Endothelial cell of umbilical vein (primary cell): Measurements from ENCODE around the gene DMXL2. TPM values are rescaled to one million over a fixed set of nuclear protein-coding genes. Genes with fewer than 3 reads are reported as not detected.

ENCODE experiments used
- BruUV-seq: library from RNA; stranded (reverse); fragments of 400-500 nt; replicated peaks from 2 replicates; lab custom pipeline; 2021; lab: Mats Ljungman, UMichigan
- CTCF ChIA-PET: fragments of 300-600, 350-600 bp; sonication (Branson Sonifier 250); formaldehyde crosslinking; loops from one replicate; lab custom pipeline; 2021; ENCODE audit warnings: antibody characterized with exemption, inconsistent platforms; lab: Charles Lee
- POLR2A ChIA-PET: fragments of 300-600, 350-600 bp; sonication (Branson Sonifier 250); formaldehyde crosslinking; loops from one replicate; lab custom pipeline; 2021; ENCODE audit warnings: antibody characterized with exemption, inconsistent platforms; lab: Charles Lee
- DNase-seq: peaks from one replicate; pipeline ENCODE4 v3.0.0-alpha.2; 2011; ENCODE audit warnings: low read depth, low spot score
- FAIRE-seq: peaks from 2 replicates; lab custom pipeline; 2011; peaks lifted over from hg19 to GRCh38; lab: Jason Lieb, UNC
- H2AFZ ChIP-seq: 2 replicates; pipeline ENCODE4 v1.6.0; 2012; ENCODE audit warnings: low read depth, low read length, control low read depth, inconsistent platforms
- H3K27ac ChIP-seq: 2 replicates; pipeline ENCODE4 v1.5.1; 2011; ENCODE audit warnings: low read depth, mild to moderate bottlenecking, control low read depth, low read length, moderate library complexity; ENCODE audit not compliant: insufficient read depth
- H3K27me3 ChIP-seq, 2 experiments: 2 replicates each; pipeline versions ENCODE4 v1.6.0 to v1.6.1; 2011; ENCODE audit warnings: low read length in 2 of 2, mixed read lengths in 1 of 2; ENCODE audit not compliant: control insufficient read depth in 2 of 2, insufficient read depth in 2 of 2
- H3K36me3 ChIP-seq, 2 experiments: 2 replicates in 1 of 2; 3 replicates in 1 of 2; pipeline ENCODE4 v1.5.1; 2011; ENCODE audit warnings: low read length in 2 of 2, mild to moderate bottlenecking in 1 of 2, moderate library complexity in 1 of 2; ENCODE audit not compliant: control insufficient read depth in 2 of 2, insufficient read depth in 2 of 2; ENCODE audit errors: extremely low read depth in 1 of 2
- H3K4me1 ChIP-seq: 3 replicates; pipeline ENCODE4 v1.5.1; 2011; ENCODE audit warnings: mild to moderate bottlenecking, low read length; ENCODE audit not compliant: control insufficient read depth, insufficient read depth; ENCODE audit errors: extremely low read depth
- H3K4me2 ChIP-seq: 2 replicates; pipeline ENCODE4 v1.6.1; 2011; ENCODE audit warnings: low read length, control low read depth, mixed read lengths; ENCODE audit not compliant: insufficient read depth
- H3K4me3 ChIP-seq, 3 experiments: fragments of 200-600 bp in 1 of 3; sonication (generic), shearing (Covaris generic) in 1 of 3; replicated peaks in 1 of 3; 2 replicates each; pipeline ENCODE4 v1.5.1; 2011 to 2016; ENCODE audit warnings: control low read depth in 3 of 3, low read length in 3 of 3, mild to moderate bottlenecking in 2 of 3, inconsistent platforms in 1 of 3, low read depth in 1 of 3, moderate library complexity in 1 of 3; ENCODE audit not compliant: insufficient read depth in 1 of 3
- H3K79me2 ChIP-seq: 2 replicates; pipeline ENCODE4 v1.6.0; 2012; ENCODE audit warnings: low read length, inconsistent platforms; ENCODE audit not compliant: control insufficient read depth, insufficient read depth
- H3K9ac ChIP-seq: replicated peaks from 2 replicates; pipeline ENCODE3; 2011; ENCODE audit warnings: low read length, control low read depth; ENCODE audit not compliant: insufficient read depth; ENCODE audit errors: extremely low read depth
- H3K9me1 ChIP-seq: replicated peaks from 3 replicates; pipeline ENCODE4 v1.6.0; 2011; ENCODE audit warnings: mild to moderate bottlenecking, low read length; ENCODE audit not compliant: control insufficient read depth, insufficient read depth; ENCODE audit errors: extremely low read depth
- H3K9me3 ChIP-seq: replicated peaks from 2 replicates; pipeline ENCODE4 v1.5.1; 2012; ENCODE audit warnings: low read length, inconsistent platforms; ENCODE audit not compliant: control insufficient read depth, insufficient read depth
- H4K20me1 ChIP-seq: replicated peaks from 2 replicates; pipeline ENCODE3; 2011; ENCODE audit warnings: mild to moderate bottlenecking, low read length; ENCODE audit not compliant: control insufficient read depth, insufficient read depth; ENCODE audit errors: extremely low read depth
- EZH2 ChIP-seq: IDR thresholded peaks from 2 replicates; pipeline ENCODE4 v1.6.1; 2012; ENCODE audit warnings: borderline replicate concordance, low read depth, mild to moderate bottlenecking, moderate library complexity, low read length, inconsistent platforms; ENCODE audit not compliant: severe bottlenecking
- FOS ChIP-seq: IDR thresholded peaks from 2 replicates; pipeline ENCODE4 v1.6.1; 2011; ENCODE audit warnings: mild to moderate bottlenecking, low read length, moderate library complexity, borderline replicate concordance; ENCODE audit not compliant: insufficient read depth
- GATA2 ChIP-seq: IDR thresholded peaks from 2 replicates; pipeline ENCODE4 v1.7.0; 2011; ENCODE audit warnings: low read depth, mild to moderate bottlenecking, moderate library complexity, mixed read lengths, low read length; ENCODE audit not compliant: insufficient read length, insufficient read depth
- JUN ChIP-seq: IDR thresholded peaks from 2 replicates; pipeline ENCODE4 v1.6.1; 2011; ENCODE audit warnings: borderline replicate concordance, low read depth; ENCODE audit not compliant: insufficient read length, insufficient read depth
- MYC ChIP-seq: IDR thresholded peaks from one replicate; pipeline ENCODE4 v1.6.1; 2011; ENCODE audit warnings: mild to moderate bottlenecking, low read depth, low read length
- POLR2A ChIP-seq: IDR thresholded peaks from 2 replicates; pipeline ENCODE4 v1.6.1; 2012; ENCODE audit warnings: low read depth, mild to moderate bottlenecking, control low read depth, low read length
- POLR2AphosphoS5 ChIP-seq: IDR thresholded peaks from 2 replicates; pipeline ENCODE4 v1.6.1; 2012; ENCODE audit warnings: low read depth, mild to moderate bottlenecking, control low read depth, low read length, moderate library complexity; ENCODE audit not compliant: insufficient read depth
- dilution Hi-C: fragments of 300-500 bp; cut with MboI; formaldehyde crosslinking; loops from one replicate; pipeline ENCODE4 v1.15.0; 2019; ENCODE audit warnings: low sequenced_read_pairs; ENCODE audit not compliant: extremely low pct_ligation_motif_present
- intact Hi-C: fragments of 100-400 bp; cut with micrococcal nuclease; formaldehyde crosslinking; loops from one replicate; pipeline ENCODE4 v1.10.0; 2022
- polyA plus RNA-seq, 4 experiments: library from polyadenylated mRNA; depleted of rRNA in 3 of 4; stranded (reverse) in 3 of 4; unstranded in 1 of 4; fragments of >200 nt; gene quantifications; 2 replicates each; pipeline versions ENCODE4 v1.2.1 to v1.2.3, GENCODE V29; 2011 to 2012; ENCODE audit warnings: missing spikeins in 1 of 4
- total RNA-seq: library from RNA; stranded (reverse); gene quantifications from 2 replicates; pipeline ENCODE4 v1.2.3, GENCODE V29; 2021
- TF ChIP-seq, protein P1 (sequence below): IDR thresholded peaks from 2 replicates; pipeline ENCODE4 v1.6.1; 2011; ENCODE audit not compliant: insufficient read depth, insufficient read length
- TF ChIP-seq, protein P2 (sequence below), 2 donors: IDR thresholded peaks; 1 replicate in 1 of 2; 2 replicates in 1 of 2; pipeline ENCODE4 v1.5.1; 2011; ENCODE audit warnings: low read length in 2 of 2, mild to moderate bottlenecking in 2 of 2, moderate library complexity in 2 of 2, control low read depth in 1 of 2, inconsistent platforms in 1 of 2, low read depth in 1 of 2; ENCODE audit not compliant: insufficient read depth in 1 of 2; ENCODE audit errors: extremely low read depth in 1 of 2

DMXL2 gene
- total and polyA plus RNA-seq, 2 donors (not counting 3 experiments of a cell fraction or from before 2014, with no cell fraction given): 6.3 to 10.8 TPM

DNA sequence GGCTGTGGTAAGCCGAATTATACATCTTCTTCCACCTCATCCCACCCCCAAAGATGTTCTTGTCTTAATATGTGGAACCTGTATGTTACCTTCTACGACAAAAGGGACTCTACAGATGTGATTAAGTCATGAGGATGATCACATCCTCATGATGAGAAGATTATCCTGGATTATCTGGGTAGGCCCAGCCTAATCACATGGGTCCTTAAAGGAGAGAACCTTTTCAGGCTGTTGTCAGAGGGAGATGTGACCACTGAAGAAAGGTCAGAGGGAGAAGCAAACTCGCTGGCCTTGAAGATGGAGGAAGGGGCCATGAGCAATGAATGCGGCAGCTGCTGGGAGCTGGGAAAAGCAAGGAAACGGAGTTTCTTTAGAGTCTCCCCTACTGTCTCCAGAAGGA, 45.9 kb upstream of the DMXL2 start:
- TF ChIP-seq MYC (no peak), POLR2A (no peak), EZH2 (no peak)
- TF ChIP-seq, protein P1, sequence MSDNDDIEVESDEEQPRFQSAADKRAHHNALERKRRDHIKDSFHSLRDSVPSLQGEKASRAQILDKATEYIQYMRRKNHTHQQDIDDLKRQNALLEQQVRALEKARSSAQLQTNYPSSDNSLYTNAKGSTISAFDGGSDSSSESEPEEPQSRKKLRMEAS: no peak
- Histone ChIP-seq H3K9me1 (no peaks in the 10 kb centered on the region), H3K4me3 (no peak overlapping the region), H3K9me3 (no peaks in the 10 kb centered on the region), H4K20me1 (no peaks in the 10 kb centered on the region), H2AFZ (no peak overlapping the region), H3K36me3 (no peaks in the 10 kb centered on the region), H3K9ac (no peak overlapping the region), H3K27me3 (peaks cover 14 to 30% of the 10 kb centered on the region in 2 experiments), H3K79me2 (no peaks in the 10 kb centered on the region), H3K4me1 (no peaks in the 10 kb centered on the region), H3K4me2 (no peak overlapping the region), H3K27ac (no peak overlapping the region)
- CTCF ChIA-PET: interaction anchor here (1.2 to 2.9 kb wide), 3 partner anchors 13 to 108 kb away, joined by 3 to 20 read pairs (median 9); partner anchors contain the start of gene SCG3
- intact Hi-C loops (no loop called here), dilution Hi-C loops (no loop called here)
- POLR2A ChIA-PET: no interaction called here
- FAIRE-seq (no peak), DNase-seq (no peak)
- BruUV-seq: no TSS peak

DNA sequence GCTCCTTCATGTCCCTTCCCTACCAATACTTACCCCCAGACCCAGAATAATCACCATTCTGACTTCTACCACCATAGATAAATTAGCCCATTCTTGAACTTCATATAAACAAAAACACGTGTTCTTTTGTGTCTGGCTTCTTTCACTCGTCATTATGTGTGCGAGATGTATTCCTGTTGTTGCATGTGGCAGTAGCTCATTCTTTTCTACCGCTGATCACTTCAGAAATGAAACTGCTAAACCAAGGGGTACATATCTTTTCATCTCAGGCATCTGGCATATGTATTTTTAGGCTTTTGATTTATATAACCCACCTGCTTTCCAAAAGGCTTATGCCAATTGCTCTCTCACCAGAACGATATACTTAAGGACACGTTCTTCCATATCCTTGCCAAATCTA, 44.9 kb upstream of the DMXL2 start:
- no TSS peak for BruUV-seq
- TF ChIP-seq JUN (no peak), GATA2 (no peak), MYC (no peak), POLR2AphosphoS5 (no peak), EZH2 (no peak), FOS (no peak), POLR2A (no peak)
- TF ChIP-seq, protein P1: no peak
- TF ChIP-seq, protein P2, sequence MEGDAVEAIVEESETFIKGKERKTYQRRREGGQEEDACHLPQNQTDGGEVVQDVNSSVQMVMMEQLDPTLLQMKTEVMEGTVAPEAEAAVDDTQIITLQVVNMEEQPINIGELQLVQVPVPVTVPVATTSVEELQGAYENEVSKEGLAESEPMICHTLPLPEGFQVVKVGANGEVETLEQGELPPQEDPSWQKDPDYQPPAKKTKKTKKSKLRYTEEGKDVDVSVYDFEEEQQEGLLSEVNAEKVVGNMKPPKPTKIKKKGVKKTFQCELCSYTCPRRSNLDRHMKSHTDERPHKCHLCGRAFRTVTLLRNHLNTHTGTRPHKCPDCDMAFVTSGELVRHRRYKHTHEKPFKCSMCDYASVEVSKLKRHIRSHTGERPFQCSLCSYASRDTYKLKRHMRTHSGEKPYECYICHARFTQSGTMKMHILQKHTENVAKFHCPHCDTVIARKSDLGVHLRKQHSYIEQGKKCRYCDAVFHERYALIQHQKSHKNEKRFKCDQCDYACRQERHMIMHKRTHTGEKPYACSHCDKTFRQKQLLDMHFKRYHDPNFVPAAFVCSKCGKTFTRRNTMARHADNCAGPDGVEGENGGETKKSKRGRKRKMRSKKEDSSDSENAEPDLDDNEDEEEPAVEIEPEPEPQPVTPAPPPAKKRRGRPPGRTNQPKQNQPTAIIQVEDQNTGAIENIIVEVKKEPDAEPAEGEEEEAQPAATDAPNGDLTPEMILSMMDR (IDR thresholded peaks at IDR 0.05; ENCODE audit: extremely low read depth in 1 of 2, insufficient read depth in 1 of 2, low read depth in 1 of 2, low read length in 2 of 2): no peak
- no peaks in the 10 kb centered on the region for H3K9me1 ChIP-seq
- H3K9me3 ChIP-seq: no peaks in the 10 kb centered on the region
- ChIA-PET POLR2A (no interaction called here), CTCF (interaction anchor here (2.3 kb wide), 1 partner anchor 109 kb away, joined by 9 read pairs; no protein-coding TSS in a partner anchor)
- no peak overlapping the region for H3K4me2 ChIP-seq
- H3K79me2 ChIP-seq: no peaks in the 10 kb centered on the region
- no peak overlapping the region for H2AFZ ChIP-seq
- no peak for FAIRE-seq
- intact Hi-C loops: no loop called here
- dilution Hi-C loops: no loop called here
- H3K4me3 ChIP-seq: no peak overlapping the region
- no peaks in the 10 kb centered on the region for H4K20me1 ChIP-seq
- DNase-seq: no peak
- H3K4me1 ChIP-seq: no peaks in the 10 kb centered on the region
- H3K36me3 ChIP-seq: no peaks in the 10 kb centered on the region
- H3K9ac ChIP-seq: no peak overlapping the region
- H3K27me3 ChIP-seq: peaks cover 14 to 33% of the 10 kb centered on the region in 2 experiments
- H3K27ac ChIP-seq: no peak overlapping the region
